GM23338 (cell line): ENCODE measurements around the gene CFAP77. TPM values are rescaled to one million over a fixed set of nuclear protein-coding genes. Genes with fewer than 3 reads are reported as not detected.

ENCODE experiments used
- ATAC-seq: fragments of 200-7000 bp; cut with Tn5 transposase; 3 replicates; pipeline ENCODE4 v1.9.1; 2020
- DNase-seq: peaks from one replicate; pipeline ENCODE4 v3.0.0-alpha.2; 2015; ENCODE audit warnings: low spot score
- H2AFZ ChIP-seq: fragments of 200-600 bp; sonication (generic); 2 replicates; pipeline ENCODE4 v1.8.0; 2016; ENCODE audit warnings: antibody characterized with exemption, mild to moderate bottlenecking, moderate library complexity
- H3F3A ChIP-seq: fragments of 200-600 bp; sonication (generic); replicated peaks from 2 replicates; pipeline ENCODE4 v1.8.0; 2017; ENCODE audit warnings: antibody characterized with exemption, mixed run types, low read depth
- H3K27ac ChIP-seq: fragments of 200-600 bp; sonication (generic); 2 replicates; pipeline ENCODE4 v1.6.1; 2016; ENCODE audit warnings: low read depth
- H3K27me3 ChIP-seq: fragments of 200-600 bp; sonication (generic); 2 replicates; pipeline ENCODE4 v1.8.0; 2016; ENCODE audit warnings: mild to moderate bottlenecking, mixed run types, moderate library complexity; ENCODE audit not compliant: insufficient read depth
- H3K36me3 ChIP-seq: fragments of 200-600 bp; sonication (generic); 2 replicates; pipeline ENCODE4 v1.8.0; 2016; ENCODE audit warnings: mild to moderate bottlenecking; ENCODE audit not compliant: insufficient read depth
- H3K4me1 ChIP-seq: fragments of 200-600 bp; sonication (generic); 2 replicates; pipeline ENCODE4 v1.8.0; 2016; ENCODE audit warnings: mild to moderate bottlenecking, moderate library complexity; ENCODE audit not compliant: insufficient read depth
- H3K4me2 ChIP-seq: fragments of 200-600 bp; sonication (generic); 2 replicates; pipeline ENCODE4 v1.7.1; 2017; ENCODE audit warnings: mixed run types
- H3K4me3 ChIP-seq: fragments of 200-600 bp; sonication (generic); 2 replicates; pipeline ENCODE4 v1.6.1; 2016; ENCODE audit warnings: mixed run types
- H3K79me2 ChIP-seq: fragments of 200-600 bp; sonication (generic); replicated peaks from 2 replicates; pipeline ENCODE4 v1.8.0; 2017; ENCODE audit warnings: mild to moderate bottlenecking; ENCODE audit not compliant: insufficient read depth
- H3K9me2 ChIP-seq: fragments of 200-600 bp; sonication (generic); 2 replicates; pipeline ENCODE4 v1.8.0; 2017; ENCODE audit not compliant: insufficient read depth
- H4K20me1 ChIP-seq: fragments of 200-600 bp; sonication (generic); replicated peaks from 2 replicates; pipeline ENCODE4 v1.8.0; 2017; ENCODE audit warnings: mild to moderate bottlenecking; ENCODE audit not compliant: insufficient read depth
- H3K27ac Mint-ChIP-seq: 2 replicates; pipeline ENCODE4 v1.8.0; 2020; ENCODE audit warnings: inconsistent platforms, mild to moderate bottlenecking, moderate library complexity, mixed read lengths
- H3K27me3 Mint-ChIP-seq: 3 replicates; pipeline ENCODE4 v1.8.0; 2022; ENCODE audit warnings: low read depth, mild to moderate bottlenecking, moderate library complexity, mixed read lengths, inconsistent platforms; ENCODE audit not compliant: insufficient read depth, poor library complexity
- H3K36me3 Mint-ChIP-seq: 3 replicates; pipeline ENCODE4 v1.8.0; 2021; ENCODE audit warnings: low read depth, mild to moderate bottlenecking, inconsistent platforms, moderate library complexity, mixed read lengths
- H3K4me1 Mint-ChIP-seq: 3 replicates; pipeline ENCODE4 v1.8.0; 2020; ENCODE audit warnings: mild to moderate bottlenecking, inconsistent platforms, mixed read lengths
- H3K4me3 Mint-ChIP-seq: 3 replicates; pipeline ENCODE4 v1.8.0; 2021; ENCODE audit warnings: moderate library complexity, mild to moderate bottlenecking, inconsistent platforms, mixed read lengths
- H3K9me3 Mint-ChIP-seq: 3 replicates; pipeline ENCODE4 v1.8.0; 2020; ENCODE audit warnings: moderate library complexity, mild to moderate bottlenecking, inconsistent platforms, mixed read lengths
- CREB1 ChIP-seq: fragments of 250-450 bp; sonication (Bioruptor Pico); IDR thresholded peaks from 2 replicates; pipeline ENCODE4 v1.5.0; 2020; ENCODE audit warnings: low read depth, mild to moderate bottlenecking, moderate library complexity
- EZH2 ChIP-seq: fragments of 200-600 bp; sonication (generic); IDR thresholded peaks from one replicate; pipeline ENCODE4 v1.8.0; 2017; ENCODE audit warnings: antibody characterized with exemption, mild to moderate bottlenecking, low read depth; ENCODE audit not compliant: unreplicated experiment
- EZH2phosphoT487 ChIP-seq: fragments of 200-600 bp; sonication (generic); IDR thresholded peaks from one replicate; pipeline ENCODE4 v1.8.1; 2018; ENCODE audit warnings: antibody characterized with exemption; ENCODE audit not compliant: unreplicated experiment
- JUNB ChIP-seq: IDR thresholded peaks from one replicate; pipeline ENCODE4 v1.6.1; 2016; ENCODE audit warnings: antibody characterized with exemption; ENCODE audit not compliant: unreplicated experiment
- NANOG ChIP-seq: IDR thresholded peaks from 2 replicates; pipeline ENCODE4 v1.6.1; 2016; ENCODE audit warnings: antibody characterized with exemption, borderline replicate concordance
- POLR2AphosphoS5 ChIP-seq: IDR thresholded peaks from 2 replicates; pipeline ENCODE4 v1.6.1; 2016; ENCODE audit warnings: antibody characterized with exemption, low read depth
- STAT1 ChIP-seq: IDR thresholded peaks from one replicate; pipeline ENCODE4 v1.6.1; 2016; ENCODE audit warnings: antibody characterized with exemption; ENCODE audit not compliant: unreplicated experiment
- ZNF114 ChIP-seq: fragments of 250-450 bp; sonication (Bioruptor Pico); IDR thresholded peaks from 2 replicates; pipeline ENCODE4 v1.5.0; 2020; ENCODE audit warnings: mild to moderate bottlenecking, moderate library complexity
- ZNF331 ChIP-seq: fragments of 250-450 bp; sonication (Bioruptor Pico); IDR thresholded peaks from 2 replicates; pipeline ENCODE4 v1.5.0; 2020; ENCODE audit warnings: low read depth, mild to moderate bottlenecking, moderate library complexity
- polyA plus RNA-seq: library from polyadenylated mRNA; unstranded; fragments of >200 nt; fragmentation: Nextera tagmentation; extraction: Ambion mirVana; gene quantifications from 2 replicates; pipeline ENCODE4 v1.2.1, GENCODE V29; 2016
- total RNA-seq: library from RNA; depleted of rRNA; stranded (reverse); fragments of >200 nt; shearing (Covaris generic); gene quantifications from 2 replicates; pipeline ENCODE4 v1.2.3, GENCODE V29; 2014
- TF ChIP-seq, protein P1 (sequence below): IDR thresholded peaks from one replicate; pipeline ENCODE4 v1.6.1; 2018; ENCODE audit warnings: antibody characterized with exemption; ENCODE audit not compliant: unreplicated experiment
- TF ChIP-seq, protein P2 (sequence below): IDR thresholded peaks from 2 replicates; pipeline ENCODE4 v1.6.1; 2016; ENCODE audit warnings: antibody characterized with exemption
- TF ChIP-seq, protein P3 (sequence below): fragments of 250-450 bp; sonication (Bioruptor Pico); IDR thresholded peaks from 2 replicates; pipeline ENCODE4 v1.5.0; 2020; ENCODE audit warnings: mild to moderate bottlenecking, moderate library complexity
- TF ChIP-seq, protein P4 (sequence below), 2 experiments: fragments of 200-600 bp in 1 of 2; sonication (generic) in 1 of 2; conservative IDR thresholded peaks; 2 replicates each; pipeline versions ENCODE4 v1.5.1 to v1.6.1; 2016 to 2017; ENCODE audit warnings: antibody characterized with exemption in 2 of 2, low read depth in 2 of 2, mild to moderate bottlenecking in 2 of 2, moderate library complexity in 1 of 2

The CFAP77 gene
- total and polyA plus RNA-seq, 2 experiments from 2014 or later = 0.97 to 1.3 TPM

DNA sequence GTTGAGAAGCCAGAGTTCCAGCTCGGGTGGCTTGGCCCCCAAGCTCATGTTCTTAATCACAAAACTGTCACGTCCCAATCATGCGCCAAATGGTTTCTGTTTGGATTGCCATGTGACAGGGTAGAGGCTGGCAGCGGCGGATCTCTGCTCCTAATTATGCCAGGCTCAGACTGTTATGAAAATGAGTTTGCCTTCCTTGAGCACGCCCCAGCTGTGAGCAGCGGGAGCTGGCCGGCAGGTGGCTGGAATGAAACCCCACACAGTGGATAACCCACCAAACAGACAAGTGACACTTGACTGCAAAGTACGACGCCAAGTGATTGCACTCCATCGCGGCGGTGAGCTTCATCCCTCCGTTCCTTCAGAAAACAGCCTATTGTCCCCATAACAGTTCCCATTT, 75.4 kb downstream of the CFAP77 start:
- TF ChIP-seq ZNF114 (CRISPR knock-in tag) (no peak), JUNB (no peak), CREB1 (CRISPR knock-in tag) (no peak), EZH2phosphoT487 (no peak), POLR2AphosphoS5 (no peak), NANOG (no peak), EZH2 (no peak), ZNF331 (no peak), STAT1 (no peak)
- TF ChIP-seq, protein P1, sequence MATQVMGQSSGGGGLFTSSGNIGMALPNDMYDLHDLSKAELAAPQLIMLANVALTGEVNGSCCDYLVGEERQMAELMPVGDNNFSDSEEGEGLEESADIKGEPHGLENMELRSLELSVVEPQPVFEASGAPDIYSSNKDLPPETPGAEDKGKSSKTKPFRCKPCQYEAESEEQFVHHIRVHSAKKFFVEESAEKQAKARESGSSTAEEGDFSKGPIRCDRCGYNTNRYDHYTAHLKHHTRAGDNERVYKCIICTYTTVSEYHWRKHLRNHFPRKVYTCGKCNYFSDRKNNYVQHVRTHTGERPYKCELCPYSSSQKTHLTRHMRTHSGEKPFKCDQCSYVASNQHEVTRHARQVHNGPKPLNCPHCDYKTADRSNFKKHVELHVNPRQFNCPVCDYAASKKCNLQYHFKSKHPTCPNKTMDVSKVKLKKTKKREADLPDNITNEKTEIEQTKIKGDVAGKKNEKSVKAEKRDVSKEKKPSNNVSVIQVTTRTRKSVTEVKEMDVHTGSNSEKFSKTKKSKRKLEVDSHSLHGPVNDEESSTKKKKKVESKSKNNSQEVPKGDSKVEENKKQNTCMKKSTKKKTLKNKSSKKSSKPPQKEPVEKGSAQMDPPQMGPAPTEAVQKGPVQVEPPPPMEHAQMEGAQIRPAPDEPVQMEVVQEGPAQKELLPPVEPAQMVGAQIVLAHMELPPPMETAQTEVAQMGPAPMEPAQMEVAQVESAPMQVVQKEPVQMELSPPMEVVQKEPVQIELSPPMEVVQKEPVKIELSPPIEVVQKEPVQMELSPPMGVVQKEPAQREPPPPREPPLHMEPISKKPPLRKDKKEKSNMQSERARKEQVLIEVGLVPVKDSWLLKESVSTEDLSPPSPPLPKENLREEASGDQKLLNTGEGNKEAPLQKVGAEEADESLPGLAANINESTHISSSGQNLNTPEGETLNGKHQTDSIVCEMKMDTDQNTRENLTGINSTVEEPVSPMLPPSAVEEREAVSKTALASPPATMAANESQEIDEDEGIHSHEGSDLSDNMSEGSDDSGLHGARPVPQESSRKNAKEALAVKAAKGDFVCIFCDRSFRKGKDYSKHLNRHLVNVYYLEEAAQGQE = no peak
- TF ChIP-seq, protein P2, sequence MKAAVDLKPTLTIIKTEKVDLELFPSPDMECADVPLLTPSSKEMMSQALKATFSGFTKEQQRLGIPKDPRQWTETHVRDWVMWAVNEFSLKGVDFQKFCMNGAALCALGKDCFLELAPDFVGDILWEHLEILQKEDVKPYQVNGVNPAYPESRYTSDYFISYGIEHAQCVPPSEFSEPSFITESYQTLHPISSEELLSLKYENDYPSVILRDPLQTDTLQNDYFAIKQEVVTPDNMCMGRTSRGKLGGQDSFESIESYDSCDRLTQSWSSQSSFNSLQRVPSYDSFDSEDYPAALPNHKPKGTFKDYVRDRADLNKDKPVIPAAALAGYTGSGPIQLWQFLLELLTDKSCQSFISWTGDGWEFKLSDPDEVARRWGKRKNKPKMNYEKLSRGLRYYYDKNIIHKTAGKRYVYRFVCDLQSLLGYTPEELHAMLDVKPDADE = no peak
- TF ChIP-seq, protein P3, sequence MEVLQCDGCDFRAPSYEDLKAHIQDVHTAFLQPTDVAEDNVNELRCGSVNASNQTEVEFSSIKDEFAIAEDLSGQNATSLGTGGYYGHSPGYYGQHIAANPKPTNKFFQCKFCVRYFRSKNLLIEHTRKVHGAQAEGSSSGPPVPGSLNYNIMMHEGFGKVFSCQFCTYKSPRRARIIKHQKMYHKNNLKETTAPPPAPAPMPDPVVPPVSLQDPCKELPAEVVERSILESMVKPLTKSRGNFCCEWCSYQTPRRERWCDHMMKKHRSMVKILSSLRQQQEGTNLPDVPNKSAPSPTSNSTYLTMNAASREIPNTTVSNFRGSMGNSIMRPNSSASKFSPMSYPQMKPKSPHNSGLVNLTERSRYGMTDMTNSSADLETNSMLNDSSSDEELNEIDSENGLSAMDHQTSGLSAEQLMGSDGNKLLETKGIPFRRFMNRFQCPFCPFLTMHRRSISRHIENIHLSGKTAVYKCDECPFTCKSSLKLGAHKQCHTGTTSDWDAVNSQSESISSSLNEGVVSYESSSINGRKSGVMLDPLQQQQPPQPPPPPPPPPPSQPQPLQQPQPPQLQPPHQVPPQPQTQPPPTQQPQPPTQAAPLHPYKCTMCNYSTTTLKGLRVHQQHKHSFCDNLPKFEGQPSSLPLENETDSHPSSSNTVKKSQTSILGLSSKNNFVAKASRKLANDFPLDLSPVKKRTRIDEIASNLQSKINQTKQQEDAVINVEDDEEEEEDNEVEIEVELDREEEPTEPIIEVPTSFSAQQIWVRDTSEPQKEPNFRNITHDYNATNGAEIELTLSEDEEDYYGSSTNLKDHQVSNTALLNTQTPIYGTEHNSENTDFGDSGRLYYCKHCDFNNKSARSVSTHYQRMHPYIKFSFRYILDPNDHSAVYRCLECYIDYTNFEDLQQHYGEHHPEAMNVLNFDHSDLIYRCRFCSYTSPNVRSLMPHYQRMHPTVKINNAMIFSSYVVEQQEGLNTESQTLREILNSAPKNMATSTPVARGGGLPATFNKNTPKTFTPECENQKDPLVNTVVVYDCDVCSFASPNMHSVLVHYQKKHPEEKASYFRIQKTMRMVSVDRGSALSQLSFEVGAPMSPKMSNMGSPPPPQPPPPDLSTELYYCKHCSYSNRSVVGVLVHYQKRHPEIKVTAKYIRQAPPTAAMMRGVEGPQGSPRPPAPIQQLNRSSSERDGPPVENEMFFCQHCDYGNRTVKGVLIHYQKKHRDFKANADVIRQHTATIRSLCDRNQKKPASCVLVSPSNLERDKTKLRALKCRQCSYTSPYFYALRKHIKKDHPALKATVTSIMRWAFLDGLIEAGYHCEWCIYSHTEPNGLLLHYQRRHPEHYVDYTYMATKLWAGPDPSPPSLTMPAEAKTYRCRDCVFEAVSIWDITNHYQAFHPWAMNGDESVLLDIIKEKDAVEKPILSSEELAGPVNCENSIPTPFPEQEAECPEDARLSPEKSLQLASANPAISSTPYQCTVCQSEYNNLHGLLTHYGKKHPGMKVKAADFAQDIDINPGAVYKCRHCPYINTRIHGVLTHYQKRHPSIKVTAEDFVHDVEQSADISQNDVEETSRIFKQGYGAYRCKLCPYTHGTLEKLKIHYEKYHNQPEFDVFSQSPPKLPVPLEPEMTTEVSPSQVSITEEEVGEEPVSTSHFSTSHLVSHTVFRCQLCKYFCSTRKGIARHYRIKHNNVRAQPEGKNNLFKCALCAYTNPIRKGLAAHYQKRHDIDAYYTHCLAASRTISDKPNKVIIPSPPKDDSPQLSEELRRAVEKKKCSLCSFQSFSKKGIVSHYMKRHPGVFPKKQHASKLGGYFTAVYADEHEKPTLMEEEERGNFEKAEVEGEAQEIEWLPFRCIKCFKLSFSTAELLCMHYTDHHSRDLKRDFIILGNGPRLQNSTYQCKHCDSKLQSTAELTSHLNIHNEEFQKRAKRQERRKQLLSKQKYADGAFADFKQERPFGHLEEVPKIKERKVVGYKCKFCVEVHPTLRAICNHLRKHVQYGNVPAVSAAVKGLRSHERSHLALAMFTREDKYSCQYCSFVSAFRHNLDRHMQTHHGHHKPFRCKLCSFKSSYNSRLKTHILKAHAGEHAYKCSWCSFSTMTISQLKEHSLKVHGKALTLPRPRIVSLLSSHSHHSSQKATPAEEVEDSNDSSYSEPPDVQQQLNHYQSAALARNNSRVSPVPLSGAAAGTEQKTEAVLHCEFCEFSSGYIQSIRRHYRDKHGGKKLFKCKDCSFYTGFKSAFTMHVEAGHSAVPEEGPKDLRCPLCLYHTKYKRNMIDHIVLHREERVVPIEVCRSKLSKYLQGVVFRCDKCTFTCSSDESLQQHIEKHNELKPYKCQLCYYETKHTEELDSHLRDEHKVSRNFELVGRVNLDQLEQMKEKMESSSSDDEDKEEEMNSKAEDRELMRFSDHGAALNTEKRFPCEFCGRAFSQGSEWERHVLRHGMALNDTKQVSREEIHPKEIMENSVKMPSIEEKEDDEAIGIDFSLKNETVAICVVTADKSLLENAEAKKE = no peak
- TF ChIP-seq, protein P4, sequence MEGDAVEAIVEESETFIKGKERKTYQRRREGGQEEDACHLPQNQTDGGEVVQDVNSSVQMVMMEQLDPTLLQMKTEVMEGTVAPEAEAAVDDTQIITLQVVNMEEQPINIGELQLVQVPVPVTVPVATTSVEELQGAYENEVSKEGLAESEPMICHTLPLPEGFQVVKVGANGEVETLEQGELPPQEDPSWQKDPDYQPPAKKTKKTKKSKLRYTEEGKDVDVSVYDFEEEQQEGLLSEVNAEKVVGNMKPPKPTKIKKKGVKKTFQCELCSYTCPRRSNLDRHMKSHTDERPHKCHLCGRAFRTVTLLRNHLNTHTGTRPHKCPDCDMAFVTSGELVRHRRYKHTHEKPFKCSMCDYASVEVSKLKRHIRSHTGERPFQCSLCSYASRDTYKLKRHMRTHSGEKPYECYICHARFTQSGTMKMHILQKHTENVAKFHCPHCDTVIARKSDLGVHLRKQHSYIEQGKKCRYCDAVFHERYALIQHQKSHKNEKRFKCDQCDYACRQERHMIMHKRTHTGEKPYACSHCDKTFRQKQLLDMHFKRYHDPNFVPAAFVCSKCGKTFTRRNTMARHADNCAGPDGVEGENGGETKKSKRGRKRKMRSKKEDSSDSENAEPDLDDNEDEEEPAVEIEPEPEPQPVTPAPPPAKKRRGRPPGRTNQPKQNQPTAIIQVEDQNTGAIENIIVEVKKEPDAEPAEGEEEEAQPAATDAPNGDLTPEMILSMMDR (conservative IDR thresholded peaks at IDR 0.05; ENCODE audit: low read depth in 2 of 2) = no peak
- Mint-ChIP-seq H3K27me3 (peaks cover 7% of the 10 kb centered on the region), H3K4me1 (peaks cover 19% of the 10 kb centered on the region)

More for the DNA sequence above, 75.4 kb downstream of the CFAP77 start:
- Histone ChIP-seq H3K27ac (no peak overlapping the region), H3F3A (no peaks in the 10 kb centered on the region), H3K9me2 (no peaks in the 10 kb centered on the region), H4K20me1 (no peaks in the 10 kb centered on the region), H3K4me3 (no peak overlapping the region), H3K4me2 (no peak overlapping the region), H3K36me3 (no peaks in the 10 kb centered on the region), H3K4me1 (no peaks in the 10 kb centered on the region), H3K27me3 (no peaks in the 10 kb centered on the region), H2AFZ (peak overlapping the region; percentile 63; the same call in 1 of the 2 replicates), H3K79me2 (no peaks in the 10 kb centered on the region)
- DNase-seq (no peak), ATAC-seq (no peak)
- no peak overlapping the region for H3K27ac Mint-ChIP-seq
- no peaks in the 10 kb centered on the region for H3K36me3 Mint-ChIP-seq
- H3K4me3 Mint-ChIP-seq = no peak overlapping the region
- no peaks in the 10 kb centered on the region for H3K9me3 Mint-ChIP-seq
